Panc1 (cell line): ENCODE measurements around the gene PKMYT1.

Source experiments
- POLR2AphosphoS5 ChIP-seq: IDR thresholded peaks from 2 replicates; pipeline ENCODE4 v1.6.1; 2012; ENCODE audit warnings: mild to moderate bottlenecking, low read depth, low read length, moderate library complexity
- REST ChIP-seq, 2 experiments: IDR thresholded peaks; 2 replicates each; pipeline ENCODE4 v1.6.1; 2011 to 2012; ENCODE audit warnings: low read depth in 2 of 2, control low read depth in 1 of 2, low read length in 1 of 2, mild to moderate bottlenecking in 1 of 2, moderate library complexity in 1 of 2; ENCODE audit not compliant: insufficient read depth in 1 of 2
- SIN3A ChIP-seq: IDR thresholded peaks from 2 replicates; pipeline ENCODE4 v1.6.1; 2012; ENCODE audit warnings: low read depth, mild to moderate bottlenecking, low read length, moderate library complexity, borderline replicate concordance; ENCODE audit not compliant: insufficient read depth
- TF ChIP-seq, protein P1 (sequence below): fragments of 450-650 bp; IDR thresholded peaks from 2 replicates; pipeline ENCODE4 v1.5.1; 2017; ENCODE audit warnings: mild to moderate bottlenecking

GRCh38 chr16:3017344-3017743 is 37.1 kb upstream of the PKMYT1 start:
- TF ChIP-seq, protein P1, sequence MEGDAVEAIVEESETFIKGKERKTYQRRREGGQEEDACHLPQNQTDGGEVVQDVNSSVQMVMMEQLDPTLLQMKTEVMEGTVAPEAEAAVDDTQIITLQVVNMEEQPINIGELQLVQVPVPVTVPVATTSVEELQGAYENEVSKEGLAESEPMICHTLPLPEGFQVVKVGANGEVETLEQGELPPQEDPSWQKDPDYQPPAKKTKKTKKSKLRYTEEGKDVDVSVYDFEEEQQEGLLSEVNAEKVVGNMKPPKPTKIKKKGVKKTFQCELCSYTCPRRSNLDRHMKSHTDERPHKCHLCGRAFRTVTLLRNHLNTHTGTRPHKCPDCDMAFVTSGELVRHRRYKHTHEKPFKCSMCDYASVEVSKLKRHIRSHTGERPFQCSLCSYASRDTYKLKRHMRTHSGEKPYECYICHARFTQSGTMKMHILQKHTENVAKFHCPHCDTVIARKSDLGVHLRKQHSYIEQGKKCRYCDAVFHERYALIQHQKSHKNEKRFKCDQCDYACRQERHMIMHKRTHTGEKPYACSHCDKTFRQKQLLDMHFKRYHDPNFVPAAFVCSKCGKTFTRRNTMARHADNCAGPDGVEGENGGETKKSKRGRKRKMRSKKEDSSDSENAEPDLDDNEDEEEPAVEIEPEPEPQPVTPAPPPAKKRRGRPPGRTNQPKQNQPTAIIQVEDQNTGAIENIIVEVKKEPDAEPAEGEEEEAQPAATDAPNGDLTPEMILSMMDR = no peak
- no peak for TF ChIP-seq REST (IDR thresholded peaks at IDR 0.05; ENCODE audit: insufficient read depth in 1 of 2, low read depth in 2 of 2, low read length in 1 of 2)
- TF ChIP-seq SIN3A = no peak
- no peak for TF ChIP-seq POLR2AphosphoS5
